Caco-2 (cell line): ENCODE measurements around the gene HOXB7. TPM values are rescaled to one million over a fixed set of nuclear protein-coding genes. Genes with fewer than 3 reads are reported as not detected.

Experiments
- BruUV-seq: library from RNA; stranded (reverse); fragments of 400-500 nt; replicated peaks from 2 replicates; lab custom pipeline; 2021; lab: Mats Ljungman, UMichigan
- CTCF ChIA-PET: fragments of 300-600 bp; sonication (Branson Sonifier 250); formaldehyde crosslinking; loops from one replicate; lab custom pipeline; 2022; ENCODE audit warnings: antibody characterized with exemption; lab: Charles Lee
- POLR2A ChIA-PET: fragments of 300-600 bp; sonication (Branson Sonifier 250); formaldehyde crosslinking; loops from one replicate; lab custom pipeline; 2022; ENCODE audit warnings: antibody characterized with exemption; lab: Charles Lee
- DNase-seq, 2 experiments: peaks; one replicate each; pipeline versions ENCODE4 v3.0.0 to v3.0.0-alpha.2; 2020 to 2022
- H3K27me3 ChIP-seq: replicated peaks from 2 replicates; pipeline ENCODE4 v1.6.0; 2011; ENCODE audit warnings: low read length; ENCODE audit not compliant: control insufficient read depth, insufficient read depth
- H3K36me3 ChIP-seq: 2 replicates; pipeline ENCODE4 v1.5.1; 2011; ENCODE audit warnings: low read length; ENCODE audit not compliant: control insufficient read depth, insufficient read depth
- H3K4me1 ChIP-seq: fragments of 250-450 bp; sonication (Bioruptor Pico); 2 replicates; pipeline ENCODE4 v1.5.1; 2020; ENCODE audit warnings: mild to moderate bottlenecking
- H3K4me3 ChIP-seq: 2 replicates; pipeline ENCODE4 v1.5.1; 2011; ENCODE audit warnings: low read depth, mild to moderate bottlenecking, control low read depth, low read length
- H3K9me3 ChIP-seq: fragments of 250-450 bp; sonication (Bioruptor Pico); 2 replicates; pipeline ENCODE4 v1.5.1; 2020; ENCODE audit warnings: mild to moderate bottlenecking, moderate library complexity
- H3K27ac Mint-ChIP-seq: one replicate; pipeline ENCODE4 v1.8.0; 2022; ENCODE audit warnings: mixed read lengths; ENCODE audit not compliant: unreplicated experiment
- H3K27me3 Mint-ChIP-seq: one replicate; pipeline ENCODE4 v1.8.0; 2022; ENCODE audit warnings: mixed read lengths; ENCODE audit not compliant: insufficient read depth, unreplicated experiment
- H3K36me3 Mint-ChIP-seq: one replicate; pipeline ENCODE4 v1.8.0; 2022; ENCODE audit warnings: mild to moderate bottlenecking, mixed read lengths; ENCODE audit not compliant: insufficient read depth, unreplicated experiment
- H3K4me1 Mint-ChIP-seq: one replicate; pipeline ENCODE4 v1.8.0; 2022; ENCODE audit warnings: low read depth, mixed read lengths; ENCODE audit not compliant: unreplicated experiment
- H3K4me3 Mint-ChIP-seq: one replicate; pipeline ENCODE4 v1.8.0; 2022; ENCODE audit warnings: mild to moderate bottlenecking, moderate library complexity, mixed read lengths; ENCODE audit not compliant: unreplicated experiment
- H3K9me3 Mint-ChIP-seq: one replicate; pipeline ENCODE4 v1.8.0; 2022; ENCODE audit warnings: mixed read lengths; ENCODE audit not compliant: unreplicated experiment
- intact Hi-C: fragments of 100-400 bp; cut with micrococcal nuclease; formaldehyde crosslinking; loops from one replicate; pipeline ENCODE4 v1.10.0; 2022; ENCODE audit not compliant: unreplicated experiment
- total RNA-seq: library from RNA; stranded (reverse); gene quantifications from 2 replicates; pipeline ENCODE4 v1.2.3, GENCODE V29; 2022
- TF ChIP-seq, protein P1 (sequence below), 2 experiments: fragments of 200-600 bp in 1 of 2; IDR thresholded peaks; 1 replicate in 1 of 2; 2 replicates in 1 of 2; pipeline versions ENCODE4 v1.5.1 to v1.8.0; 2011 to 2022; ENCODE audit warnings: antibody characterized with exemption in 1 of 2, control low read depth in 1 of 2, inconsistent platforms in 1 of 2, low read depth in 1 of 2, low read length in 1 of 2, mild to moderate bottlenecking in 1 of 2, moderate library complexity in 1 of 2; ENCODE audit not compliant: insufficient read depth in 1 of 2, severe bottlenecking in 1 of 2, unreplicated experiment in 1 of 2

Gene HOXB7
- total RNA-seq, 1 experiment from 2014 or later = 28.2 TPM

DNA sequence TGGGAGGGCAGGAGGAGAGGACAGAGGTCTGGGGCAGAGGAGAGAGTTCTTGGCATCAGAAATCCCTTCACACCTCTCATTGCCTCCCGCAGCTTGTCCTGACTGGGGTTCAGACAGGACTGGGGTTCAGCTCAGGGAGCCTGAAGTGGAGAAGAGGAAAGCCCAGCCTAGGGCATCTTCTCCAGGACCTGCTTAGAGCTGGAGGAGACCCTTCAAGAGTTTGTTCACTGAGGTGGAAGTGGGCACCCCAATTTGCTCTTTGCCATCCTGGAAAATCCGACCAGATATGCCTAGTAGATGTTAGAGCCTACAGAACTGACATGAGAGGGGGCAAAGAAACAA, 22.8 kb downstream of the HOXB7 start:
- H3K36me3 Mint-ChIP-seq = no peaks in the 10 kb centered on the region
- ChIA-PET CTCF (interaction anchor here (0.7 to 2.8 kb wide), 8 partner anchors 8 to 252 kb away, joined by 3 to 13 read pairs (median 4); no protein-coding TSS in a partner anchor), POLR2A (no interaction called here)
- Histone ChIP-seq H3K4me3 (no peak overlapping the region), H3K9me3 (no peaks in the 10 kb centered on the region), H3K36me3 (no peaks in the 10 kb centered on the region), H3K4me1 (peaks cover 21% of the 10 kb centered on the region), H3K27me3 (peaks cover 12% of the 10 kb centered on the region)
- peaks cover 22% of the 10 kb centered on the region for H3K4me1 Mint-ChIP-seq
- no TSS peak for BruUV-seq
- no peaks in the 10 kb centered on the region for H3K9me3 Mint-ChIP-seq
- intact Hi-C loops = no loop called here
- TF ChIP-seq, protein P1, sequence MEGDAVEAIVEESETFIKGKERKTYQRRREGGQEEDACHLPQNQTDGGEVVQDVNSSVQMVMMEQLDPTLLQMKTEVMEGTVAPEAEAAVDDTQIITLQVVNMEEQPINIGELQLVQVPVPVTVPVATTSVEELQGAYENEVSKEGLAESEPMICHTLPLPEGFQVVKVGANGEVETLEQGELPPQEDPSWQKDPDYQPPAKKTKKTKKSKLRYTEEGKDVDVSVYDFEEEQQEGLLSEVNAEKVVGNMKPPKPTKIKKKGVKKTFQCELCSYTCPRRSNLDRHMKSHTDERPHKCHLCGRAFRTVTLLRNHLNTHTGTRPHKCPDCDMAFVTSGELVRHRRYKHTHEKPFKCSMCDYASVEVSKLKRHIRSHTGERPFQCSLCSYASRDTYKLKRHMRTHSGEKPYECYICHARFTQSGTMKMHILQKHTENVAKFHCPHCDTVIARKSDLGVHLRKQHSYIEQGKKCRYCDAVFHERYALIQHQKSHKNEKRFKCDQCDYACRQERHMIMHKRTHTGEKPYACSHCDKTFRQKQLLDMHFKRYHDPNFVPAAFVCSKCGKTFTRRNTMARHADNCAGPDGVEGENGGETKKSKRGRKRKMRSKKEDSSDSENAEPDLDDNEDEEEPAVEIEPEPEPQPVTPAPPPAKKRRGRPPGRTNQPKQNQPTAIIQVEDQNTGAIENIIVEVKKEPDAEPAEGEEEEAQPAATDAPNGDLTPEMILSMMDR (IDR thresholded peaks at IDR 0.05; ENCODE audit: insufficient read depth in 1 of 2, low read depth in 1 of 2, low read length in 1 of 2, severe bottlenecking in 1 of 2, unreplicated experiment in 1 of 2) = no peak
- H3K27ac Mint-ChIP-seq = no peak overlapping the region
- no peak overlapping the region for H3K4me3 Mint-ChIP-seq
- DNase-seq = no peak
- peaks cover 37% of the 10 kb centered on the region for H3K27me3 Mint-ChIP-seq

DNA sequence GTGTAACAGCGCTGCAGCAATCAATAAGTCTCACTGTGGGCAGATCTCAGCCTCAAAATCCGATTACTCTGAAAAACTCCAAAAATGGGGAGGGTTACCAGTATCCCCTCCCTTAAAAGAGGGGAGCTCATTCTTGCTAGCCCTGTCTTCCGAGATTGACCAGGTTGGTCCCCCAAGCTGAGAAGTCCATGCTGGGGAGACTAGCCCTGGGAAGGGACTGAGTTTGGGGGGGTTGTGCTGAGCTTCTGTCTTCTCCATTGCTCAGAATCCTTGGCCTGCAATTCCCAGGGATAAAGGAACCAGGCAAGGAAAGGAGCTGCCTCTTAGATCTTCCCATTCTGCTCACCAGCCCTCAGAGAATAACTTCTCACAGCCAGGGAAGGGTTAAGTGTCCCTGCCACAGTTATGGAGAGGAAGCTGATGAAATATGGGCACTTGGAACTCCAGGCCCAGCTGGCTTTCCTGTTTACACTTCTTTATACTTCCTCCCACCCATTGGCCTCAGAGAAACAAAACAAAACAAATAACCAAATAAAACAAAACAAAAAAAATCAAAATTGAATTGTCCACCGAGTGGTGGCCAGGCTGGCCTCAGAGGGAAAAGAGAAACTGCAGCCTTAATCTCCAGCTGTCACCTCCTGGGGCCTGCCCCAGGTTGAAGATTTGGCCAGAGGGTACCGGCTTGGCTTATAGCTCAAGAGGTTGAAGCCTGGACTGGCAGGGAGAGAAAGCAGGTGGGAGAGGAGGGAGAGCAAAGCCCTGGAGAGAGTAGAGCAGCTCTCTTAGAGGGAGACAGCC, 23.3 kb downstream of the HOXB7 start:
- Mint-ChIP-seq H3K9me3 (no peaks in the 10 kb centered on the region), H3K27me3 (peaks cover 37% of the 10 kb centered on the region), H3K36me3 (no peaks in the 10 kb centered on the region), H3K4me1 (peaks cover 22% of the 10 kb centered on the region), H3K27ac (no peak overlapping the region), H3K4me3 (no peak overlapping the region)
- no peak for DNase-seq
- intact Hi-C loops = no loop called here
- H3K27me3 ChIP-seq = peaks cover 12% of the 10 kb centered on the region
- POLR2A ChIA-PET = no interaction called here
- no peaks in the 10 kb centered on the region for H3K9me3 ChIP-seq
- H3K4me3 ChIP-seq = no peak overlapping the region
- TF ChIP-seq, protein P1 (IDR thresholded peaks at IDR 0.05; ENCODE audit: insufficient read depth in 1 of 2, low read depth in 1 of 2, low read length in 1 of 2, severe bottlenecking in 1 of 2, unreplicated experiment in 1 of 2) = no peak
- peaks cover 21% of the 10 kb centered on the region for H3K4me1 ChIP-seq
- CTCF ChIA-PET = interaction anchor here (0.6 to 2.8 kb wide), 9 partner anchors 9 to 252 kb away, joined by 3 to 13 read pairs (median 3); no protein-coding TSS in a partner anchor
- no peaks in the 10 kb centered on the region for H3K36me3 ChIP-seq
- no TSS peak for BruUV-seq

DNA sequence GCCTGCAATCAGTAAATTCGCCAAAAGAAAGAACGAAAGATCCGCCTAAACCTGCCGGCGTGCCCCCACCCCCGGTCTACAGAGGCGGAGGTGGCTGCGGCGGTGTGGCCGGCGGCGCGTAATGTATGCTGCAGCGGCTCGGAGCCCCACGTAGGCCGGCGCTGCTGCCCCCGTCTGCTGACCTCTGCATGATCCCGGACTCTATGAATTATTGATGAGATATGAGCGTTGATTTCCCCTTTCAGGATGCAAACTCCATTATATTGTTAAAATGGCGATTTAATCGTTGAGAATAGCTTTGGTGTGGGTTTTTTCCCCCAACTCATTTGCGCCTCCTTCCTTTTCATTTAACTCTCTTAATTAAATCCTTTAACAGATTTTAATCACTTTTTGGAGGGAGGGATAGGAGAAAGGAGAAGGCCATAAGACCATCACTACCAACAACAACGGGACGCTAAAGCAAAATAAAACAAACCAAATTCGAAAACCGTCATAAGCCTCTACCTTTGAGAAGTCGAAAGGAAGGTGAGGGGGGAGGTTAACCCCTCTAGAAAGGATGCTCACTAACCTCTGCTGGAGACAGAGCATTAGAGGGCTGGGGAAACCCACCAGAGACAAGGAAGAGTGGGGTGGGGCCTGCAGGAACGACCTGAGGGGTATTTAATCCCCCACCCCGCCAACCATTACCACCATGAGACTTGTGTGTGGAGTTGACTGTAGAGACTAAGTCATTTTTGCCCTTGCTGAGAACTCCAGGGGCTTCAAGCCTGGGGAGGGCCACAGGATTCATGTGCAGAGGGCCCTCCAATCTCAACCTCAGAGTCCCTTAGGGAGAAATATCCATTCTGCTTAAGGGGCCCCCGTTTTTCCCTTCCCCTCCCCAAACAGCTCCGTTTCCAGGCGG, 24.2 kb downstream of the HOXB7 start:
- Mint-ChIP-seq H3K27ac (no peak overlapping the region), H3K36me3 (no peaks in the 10 kb centered on the region), H3K4me1 (peaks cover 22% of the 10 kb centered on the region), H3K9me3 (no peaks in the 10 kb centered on the region), H3K4me3 (no peak overlapping the region), H3K27me3 (peaks cover 37% of the 10 kb centered on the region)
- TF ChIP-seq, protein P1 (IDR thresholded peaks at IDR 0.05; ENCODE audit: insufficient read depth in 1 of 2, low read depth in 1 of 2, low read length in 1 of 2, severe bottlenecking in 1 of 2, unreplicated experiment in 1 of 2) = no peak
- DNase-seq = no peak
- ChIA-PET POLR2A (no interaction called here), CTCF (interaction anchor here (0.6 to 2.8 kb wide), 4 partner anchors 15 to 86 kb away, joined by 3 to 13 read pairs (median 6); no protein-coding TSS in a partner anchor)
- H3K4me1 ChIP-seq = peaks cover 21% of the 10 kb centered on the region
- no peak overlapping the region for H3K4me3 ChIP-seq
- H3K9me3 ChIP-seq = no peaks in the 10 kb centered on the region
- no TSS peak for BruUV-seq
- no peaks in the 10 kb centered on the region for H3K36me3 ChIP-seq
- H3K27me3 ChIP-seq = peaks cover 12% of the 10 kb centered on the region
- intact Hi-C loops = no loop called here
